Central memory CD8-positive, alpha-beta T cell (primary cell): ENCODE data around the gene PTPN7.

Experiments used
- ATAC-seq: fragments of 150-1000 bp; cut with Tn5 transposase; replicated peaks from 2 replicates; pipeline ENCODE4 v1.10.0; 2022; ENCODE audit warnings: mild to moderate bottlenecking, moderate FRiP score, moderate number of reproducible peaks; ENCODE audit not compliant: poor library complexity, severe bottlenecking; ENCODE audit errors: extremely low read depth
- DNase-seq, 2 donors: peaks; one replicate each; pipeline ENCODE4 v3.0.0; 2021; ENCODE audit warnings: low spot score in 2 of 2
- H3K27ac Mint-ChIP-seq: one replicate; pipeline ENCODE4 v1.8.0; 2022; ENCODE audit warnings: low read depth, mild to moderate bottlenecking, moderate library complexity, mixed read lengths
- H3K27me3 Mint-ChIP-seq: one replicate; pipeline ENCODE4 v1.8.0; 2022; ENCODE audit warnings: mixed read lengths
- H3K36me3 Mint-ChIP-seq: one replicate; pipeline ENCODE4 v1.8.0; 2022; ENCODE audit warnings: mild to moderate bottlenecking, moderate library complexity, mixed read lengths; ENCODE audit not compliant: insufficient read depth
- H3K4me1 Mint-ChIP-seq: one replicate; pipeline ENCODE4 v1.8.0; 2022; ENCODE audit warnings: mixed read lengths
- H3K4me3 Mint-ChIP-seq: one replicate; pipeline ENCODE4 v1.8.0; 2022; ENCODE audit warnings: mild to moderate bottlenecking, moderate library complexity, mixed read lengths
- H3K9me3 Mint-ChIP-seq: one replicate; pipeline ENCODE4 v1.8.0; 2022; ENCODE audit warnings: mixed read lengths

PTPN7 gene

DNA sequence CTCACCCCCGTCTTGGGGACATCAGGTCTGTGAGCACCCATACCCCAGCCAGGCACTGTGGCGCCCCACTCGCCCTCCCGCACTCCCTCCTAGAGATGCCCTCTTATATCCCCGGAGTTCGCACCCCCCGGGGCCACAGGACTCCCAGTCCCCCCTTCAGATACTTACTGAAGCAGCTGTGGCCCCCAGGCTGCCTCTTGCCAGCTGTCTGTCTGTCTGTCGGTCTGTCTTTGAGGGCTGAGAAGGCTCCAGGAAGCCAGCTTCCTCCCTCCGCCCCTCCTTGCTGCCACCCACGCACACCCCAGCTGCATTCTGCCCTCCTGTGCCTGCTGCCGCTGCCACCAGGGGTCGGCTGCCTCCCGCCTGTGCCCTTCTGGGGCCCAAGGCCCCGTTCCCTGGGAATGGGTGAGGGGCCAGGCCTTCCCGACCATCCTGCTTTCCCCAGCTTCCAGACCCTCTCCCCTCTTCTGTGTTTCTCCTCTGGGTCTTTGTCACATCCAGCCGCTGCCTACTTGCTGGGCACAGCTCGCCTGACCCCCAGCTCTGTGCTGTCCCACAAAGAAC, at the start of gene PTPN7:
PTPN7 (minus strand) TSS at position 226 of the 564 bp plus-strand sequence. CDS start 1,200 bp downstream, outside the sequence.
- H3K4me1 Mint-ChIP-seq, result peaks cover 93% of the 10 kb centered on the region
- H3K27ac Mint-ChIP-seq, result peak within 1 kb of the TSS; percentile 100
- H3K4me3 Mint-ChIP-seq, result peak within 1 kb of the TSS; percentile 92
- no peaks in the 10 kb centered on the region for H3K27me3 Mint-ChIP-seq
- DNase-seq (peak; percentile 60 to 73), ATAC-seq (peak; percentile 71)
- no peaks in the 10 kb centered on the region for H3K9me3 Mint-ChIP-seq
- peaks cover 32% of the 10 kb centered on the region for H3K36me3 Mint-ChIP-seq

DNA sequence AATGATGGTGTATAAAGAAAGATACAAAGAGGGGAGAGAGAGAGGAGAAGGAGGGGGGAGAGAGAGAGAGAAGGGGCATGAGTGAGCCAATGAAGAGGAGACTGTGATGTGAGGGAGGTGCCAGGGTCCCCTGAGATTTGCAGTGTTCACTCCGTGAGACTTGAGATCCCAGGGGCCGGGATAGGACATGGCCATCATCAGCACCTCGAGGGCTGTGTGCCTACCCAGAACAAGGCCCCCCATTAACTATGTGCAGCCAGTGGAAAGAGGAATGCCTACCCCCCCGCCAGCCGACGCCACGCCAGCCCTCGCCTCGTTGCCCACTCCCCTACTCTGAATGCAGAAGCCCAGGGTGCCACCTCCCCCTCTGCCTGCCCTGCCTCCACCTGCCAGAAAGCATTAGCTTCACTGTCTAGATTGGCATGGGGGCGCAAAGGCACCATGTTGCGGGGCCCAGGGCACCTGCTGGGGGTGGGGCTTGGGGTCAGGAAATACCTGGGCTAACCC, 48.0 kb upstream of the PTPN7 start:
- Mint-ChIP-seq H3K27ac (no peak overlapping the region), H3K4me1 (peaks cover 24% of the 10 kb centered on the region), H3K4me3 (no peak overlapping the region), H3K9me3 (no peaks in the 10 kb centered on the region), H3K36me3 (peaks cover 5% of the 10 kb centered on the region), H3K27me3 (peaks cover 15% of the 10 kb centered on the region)
- DNase-seq (no peak), ATAC-seq (no peak)

DNA sequence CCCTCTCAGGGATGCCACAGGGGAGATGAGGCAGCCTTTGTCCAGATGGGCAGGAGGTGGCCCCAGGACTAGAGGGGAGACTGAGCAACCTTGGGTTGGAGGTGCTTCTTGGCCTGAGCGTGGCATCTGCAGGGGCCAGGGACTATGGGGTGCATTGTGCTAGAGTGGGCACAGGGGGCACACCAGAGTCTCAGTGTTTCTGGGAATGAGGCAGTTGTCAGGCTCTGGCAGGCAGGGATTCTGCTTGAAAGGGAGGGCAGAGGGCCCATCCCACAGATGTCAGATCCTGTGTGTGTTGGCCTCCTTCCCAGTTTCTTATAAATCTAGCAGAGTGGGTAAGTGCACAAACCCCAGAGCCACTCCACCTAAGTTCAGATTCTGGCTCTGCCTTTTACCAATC, 46.9 kb upstream of the PTPN7 start:
- H3K36me3 Mint-ChIP-seq, result peaks cover 3% of the 10 kb centered on the region
- DNase-seq, result no peak
- H3K27me3 Mint-ChIP-seq, result peaks cover 4% of the 10 kb centered on the region
- H3K27ac Mint-ChIP-seq, result no peak overlapping the region
- no peak for ATAC-seq
- no peaks in the 10 kb centered on the region for H3K9me3 Mint-ChIP-seq
- H3K4me3 Mint-ChIP-seq, result no peak overlapping the region
- peaks cover 13% of the 10 kb centered on the region for H3K4me1 Mint-ChIP-seq

DNA sequence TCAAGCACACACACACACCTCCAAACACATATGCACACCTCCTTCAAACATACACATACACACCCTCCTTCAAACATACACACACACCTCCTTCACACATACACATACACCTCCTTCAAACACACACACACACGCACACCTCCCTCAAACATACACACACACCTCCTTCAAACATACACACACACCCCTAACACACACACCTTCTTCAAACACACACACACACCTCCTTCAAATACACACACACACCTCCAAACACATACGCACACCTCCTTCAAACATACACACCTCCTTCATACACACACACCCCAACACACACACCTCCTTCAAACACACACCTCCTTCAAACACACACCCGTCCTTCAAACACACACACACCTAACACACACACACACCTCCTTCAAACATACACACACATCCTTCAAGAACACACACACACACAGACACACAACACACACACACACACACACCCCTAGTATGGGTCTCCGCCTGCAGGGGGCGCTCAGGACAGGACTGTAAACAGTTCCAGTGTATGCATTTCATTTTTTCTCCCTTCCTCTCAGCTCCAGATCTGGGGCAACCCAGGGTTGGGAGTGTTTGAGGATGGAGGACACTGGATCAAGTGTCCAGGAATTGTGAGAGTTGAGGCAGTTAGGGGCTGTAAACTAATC, 45.3 kb upstream of the PTPN7 start:
- no peaks in the 10 kb centered on the region for H3K9me3 Mint-ChIP-seq
- ATAC-seq (no peak), DNase-seq (no peak)
- H3K27ac Mint-ChIP-seq, result no peak overlapping the region
- peaks cover 7% of the 10 kb centered on the region for H3K4me1 Mint-ChIP-seq
- H3K4me3 Mint-ChIP-seq, result no peak overlapping the region
- H3K36me3 Mint-ChIP-seq, result peaks cover 2% of the 10 kb centered on the region
- H3K27me3 Mint-ChIP-seq, result no peaks in the 10 kb centered on the region

DNA sequence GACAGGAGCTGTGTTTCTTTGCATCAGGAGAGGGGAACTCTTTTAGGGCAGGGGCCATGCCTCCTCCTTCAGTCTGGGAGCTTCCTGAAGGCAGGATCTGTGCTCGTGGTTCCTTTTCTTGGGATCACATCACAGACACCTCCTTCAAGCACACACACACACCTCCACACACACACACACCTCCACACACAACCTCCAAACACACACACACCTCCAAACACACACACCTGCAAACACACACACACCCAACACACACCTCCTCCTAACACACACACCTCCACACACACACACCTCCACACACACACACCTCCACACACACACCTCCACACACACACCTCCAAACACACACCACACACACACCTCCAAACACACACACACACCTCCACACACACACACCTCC, 43.7 kb upstream of the PTPN7 start:
- no peak for DNase-seq
- H3K36me3 Mint-ChIP-seq, result peaks cover 2% of the 10 kb centered on the region
- H3K27me3 Mint-ChIP-seq, result no peaks in the 10 kb centered on the region

DNA sequence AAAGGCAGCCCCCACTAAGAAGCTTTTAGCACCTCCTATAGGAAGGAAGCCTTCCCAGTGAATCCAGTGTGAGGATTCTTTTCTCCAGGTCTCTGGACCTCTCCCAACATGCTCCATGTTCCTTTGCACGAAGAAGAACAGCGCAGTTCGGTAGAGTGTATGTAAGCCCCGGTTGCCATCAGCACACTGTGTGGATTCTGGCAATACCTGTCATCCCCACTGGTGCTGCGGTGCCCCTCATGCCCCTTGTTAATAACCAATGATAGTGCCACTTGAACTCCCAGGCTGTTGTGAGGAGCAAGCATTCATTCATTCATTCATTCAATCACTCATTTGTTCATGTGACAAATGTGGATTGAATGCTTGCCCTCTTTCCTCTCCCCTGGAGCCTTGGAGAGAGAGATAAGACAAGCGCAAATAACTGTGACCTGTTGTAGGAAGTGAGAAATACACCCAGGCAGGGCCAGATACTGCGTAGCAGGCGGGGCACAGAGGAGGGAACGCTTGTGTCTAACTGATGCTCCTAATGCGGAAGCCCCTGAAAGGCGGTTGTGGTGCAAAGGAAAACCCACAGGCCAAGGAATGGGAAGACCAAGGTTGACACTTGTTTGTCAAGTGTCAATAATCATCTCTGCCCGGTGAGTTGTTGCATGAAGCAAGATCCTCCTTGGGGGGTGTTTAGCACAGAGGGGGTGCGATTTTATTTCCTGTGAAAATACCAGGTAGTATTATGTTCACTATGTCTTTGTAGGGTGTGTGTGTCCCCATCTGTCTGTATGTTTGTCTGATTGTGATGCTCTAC, 43.0 kb upstream of the PTPN7 start:
- ATAC-seq (peak; percentile 76), DNase-seq (peak in 1 of 2 donors; percentile 43)
- Mint-ChIP-seq H3K9me3 (no peaks in the 10 kb centered on the region), H3K4me3 (no peak overlapping the region), H3K36me3 (peaks cover 5% of the 10 kb centered on the region), H3K4me1 (no peaks in the 10 kb centered on the region), H3K27ac (no peak overlapping the region), H3K27me3 (no peaks in the 10 kb centered on the region)

More for the DNA sequence above, 43.7 kb upstream of the PTPN7 start:
- Mint-ChIP-seq H3K9me3 (no peaks in the 10 kb centered on the region), H3K27ac (no peak overlapping the region), H3K4me1 (no peaks in the 10 kb centered on the region), H3K4me3 (no peak overlapping the region)
- no peak for ATAC-seq

DNA sequence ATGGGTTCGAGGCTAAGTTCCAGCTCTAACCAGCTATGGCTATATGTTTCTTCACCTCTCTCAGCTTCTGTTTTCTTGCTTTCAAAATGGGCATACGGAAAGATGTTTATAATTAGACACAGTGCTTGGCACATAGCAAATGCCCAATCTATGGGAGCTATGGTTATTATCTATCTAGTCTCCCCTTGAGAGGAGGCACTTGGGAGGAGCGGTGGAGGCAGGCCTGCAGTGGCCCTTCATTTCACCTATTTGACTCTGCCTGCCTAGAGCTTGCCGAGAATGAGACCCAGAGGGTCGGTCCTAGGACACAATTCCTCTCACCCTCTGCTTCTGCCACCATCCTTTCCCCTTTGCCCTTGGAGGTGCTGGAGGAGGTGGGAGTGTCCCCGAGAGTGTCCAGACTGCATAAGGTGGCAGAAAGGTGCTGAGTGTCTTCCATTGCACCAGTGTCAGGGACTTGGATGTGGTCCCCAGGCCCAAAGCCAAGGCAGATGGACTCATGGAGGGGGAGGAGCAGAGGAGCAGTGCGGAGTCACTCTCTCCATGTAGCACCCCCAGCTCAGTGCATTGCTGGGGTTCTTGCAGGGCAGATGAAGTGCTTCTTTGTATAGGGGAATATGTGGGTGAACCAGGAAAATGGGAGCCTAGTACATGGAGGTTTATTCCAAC, 42.2 kb upstream of the PTPN7 start:
- no peak overlapping the region for H3K4me3 Mint-ChIP-seq
- peaks cover 7% of the 10 kb centered on the region for H3K36me3 Mint-ChIP-seq
- no peaks in the 10 kb centered on the region for H3K4me1 Mint-ChIP-seq
- no peak overlapping the region for H3K27ac Mint-ChIP-seq
- no peaks in the 10 kb centered on the region for H3K9me3 Mint-ChIP-seq
- ATAC-seq (no peak), DNase-seq (no peak)
- H3K27me3 Mint-ChIP-seq, result no peaks in the 10 kb centered on the region

DNA sequence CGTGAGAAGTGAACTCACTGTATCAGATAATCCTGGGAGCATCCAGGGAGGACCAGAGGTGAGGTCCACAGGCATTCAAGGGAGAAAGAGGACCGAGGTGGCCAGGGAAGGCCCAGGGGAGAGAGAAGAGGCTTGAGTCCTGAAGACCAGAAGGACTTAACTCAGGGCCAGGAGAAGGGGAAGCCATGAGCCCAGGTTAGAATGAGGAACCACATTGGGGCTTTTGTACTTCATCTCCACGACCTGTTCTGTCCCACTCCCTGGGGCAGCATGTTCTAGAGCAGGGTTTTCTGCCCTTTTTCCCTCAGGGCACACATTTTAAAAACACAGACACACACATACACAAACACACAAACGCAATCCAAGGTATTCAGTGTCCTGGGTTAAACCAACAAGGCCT, 41.6 kb upstream of the PTPN7 start:
- no peak for ATAC-seq
- peaks cover 6% of the 10 kb centered on the region for H3K4me1 Mint-ChIP-seq
- peak overlapping the region; percentile 93 for H3K27ac Mint-ChIP-seq

DNA sequence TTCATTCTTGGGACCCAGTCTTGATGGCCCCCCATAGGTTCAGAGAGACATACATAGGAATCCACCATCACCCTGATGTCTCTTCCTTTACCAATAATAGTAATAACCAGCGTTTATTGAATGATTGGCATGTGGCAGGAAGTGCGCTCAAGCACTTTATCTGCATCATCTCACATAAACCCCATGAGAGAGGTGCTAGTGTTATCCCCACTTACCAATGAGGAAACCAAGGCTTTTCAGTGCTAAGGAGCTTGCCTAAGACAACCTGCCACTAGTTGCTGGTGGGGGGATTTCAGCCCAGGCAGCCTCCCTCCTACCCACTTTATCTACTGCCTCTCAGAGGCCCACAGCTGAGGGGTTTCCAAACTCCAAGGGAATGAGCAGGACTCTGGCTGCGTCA, 40.9 kb upstream of the PTPN7 start:
- DNase-seq (no peak), ATAC-seq (peak; percentile 39)
- Mint-ChIP-seq H3K4me3 (peak overlapping the region; percentile 63), H3K27me3 (no peaks in the 10 kb centered on the region), H3K27ac (peak overlapping the region; percentile 93), H3K36me3 (peaks cover 9% of the 10 kb centered on the region), H3K4me1 (peaks cover 13% of the 10 kb centered on the region), H3K9me3 (no peaks in the 10 kb centered on the region)

More for the DNA sequence above, 41.6 kb upstream of the PTPN7 start:
- no peaks in the 10 kb centered on the region for H3K9me3 Mint-ChIP-seq
- peaks cover 9% of the 10 kb centered on the region for H3K36me3 Mint-ChIP-seq
- DNase-seq, result no peak
- peak overlapping the region; percentile 63 for H3K4me3 Mint-ChIP-seq
- H3K27me3 Mint-ChIP-seq, result no peaks in the 10 kb centered on the region

DNA sequence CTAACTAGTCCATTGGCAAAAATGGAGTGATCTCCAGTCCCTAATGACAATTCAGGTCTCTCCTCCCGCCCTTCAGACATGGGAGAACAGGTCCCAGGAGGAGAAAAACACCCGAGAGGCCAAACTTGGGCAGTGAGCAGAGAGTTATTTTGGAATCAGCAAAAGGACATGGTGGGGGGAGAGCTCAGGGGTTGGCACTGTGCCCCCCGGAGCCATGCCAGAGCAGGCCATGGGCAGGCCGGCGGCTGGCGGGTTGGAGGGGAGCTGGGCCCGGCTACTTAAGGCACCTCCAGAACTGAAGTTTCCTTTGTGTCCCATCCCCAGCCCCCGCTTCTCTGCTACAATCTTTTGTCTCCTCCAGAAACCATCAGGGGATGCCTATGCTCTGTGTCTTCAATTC, 40.3 kb upstream of the PTPN7 start:
- ATAC-seq, result no peak
- peak overlapping the region; percentile 93 for H3K27ac Mint-ChIP-seq
- H3K4me3 Mint-ChIP-seq, result peak overlapping the region; percentile 63
- peaks cover 19% of the 10 kb centered on the region for H3K4me1 Mint-ChIP-seq
- H3K36me3 Mint-ChIP-seq, result peaks cover 9% of the 10 kb centered on the region
- H3K27me3 Mint-ChIP-seq, result no peaks in the 10 kb centered on the region
- DNase-seq, result no peak
- no peaks in the 10 kb centered on the region for H3K9me3 Mint-ChIP-seq

DNA sequence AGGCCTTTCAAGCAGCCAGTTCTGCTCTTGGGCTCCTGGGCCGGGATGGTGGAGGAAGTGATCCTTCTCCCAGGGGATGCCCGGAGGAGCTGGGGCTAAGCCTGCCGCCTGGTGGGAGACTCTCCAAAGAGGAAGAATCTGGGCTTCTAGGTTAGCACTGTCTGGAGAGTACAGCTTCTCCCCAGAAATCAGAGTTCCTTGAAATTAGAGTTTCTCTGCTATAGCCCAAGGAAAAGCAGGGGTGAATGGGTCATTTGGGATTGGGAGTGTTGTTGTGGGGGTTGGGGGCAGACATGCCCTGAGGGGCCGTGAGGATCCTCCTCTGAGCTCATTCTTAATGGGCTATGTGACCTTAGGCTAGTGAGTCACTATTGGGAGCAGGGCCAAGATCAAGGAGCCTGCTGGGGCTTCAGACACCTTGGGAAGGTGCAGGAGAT, 39.7 kb upstream of the PTPN7 start:
- no peak for DNase-seq
- peak overlapping the region; percentile 67 for H3K4me3 Mint-ChIP-seq
- H3K27ac Mint-ChIP-seq, result peak overlapping the region; percentile 93
- peaks cover 9% of the 10 kb centered on the region for H3K36me3 Mint-ChIP-seq
- no peak for ATAC-seq
- H3K27me3 Mint-ChIP-seq, result no peaks in the 10 kb centered on the region
- no peaks in the 10 kb centered on the region for H3K9me3 Mint-ChIP-seq
- H3K4me1 Mint-ChIP-seq, result peaks cover 24% of the 10 kb centered on the region
